Mammary epithelial cell (primary cell): ENCODE measurements around the gene RBCK1.

Experiments used
- CTCF ChIP-seq, 2 donors: IDR thresholded peaks in 1 of 2; conservative IDR thresholded peaks in 1 of 2; 2 replicates each; pipeline ENCODE4 v1.5.1; 2011 to 2012; ENCODE audit warnings: inconsistent platforms in 2 of 2, low read length in 2 of 2, mild to moderate bottlenecking in 2 of 2, control low read depth in 1 of 2, low read depth in 1 of 2; ENCODE audit not compliant: insufficient read depth in 1 of 2; ENCODE audit errors: extremely low read depth in 1 of 2
- EZH2 ChIP-seq: IDR thresholded peaks from 2 replicates; pipeline ENCODE4 v1.6.1; 2012; ENCODE audit warnings: low read length, inconsistent platforms, borderline replicate concordance

GRCh38 chr20:404088-404487 lies 4.0 kb upstream of the RBCK1 start:
- TF ChIP-seq CTCF (conservative IDR thresholded peaks at IDR 0.05 in 1 of 2, IDR thresholded peaks at IDR 0.05 in 1 of 2; ENCODE audit: extremely low read depth in 1 of 2, insufficient read depth in 1 of 2, low read depth in 1 of 2, low read length in 2 of 2) = no peak
- TF ChIP-seq EZH2 = no peak
